Lower leg skin (tissue), 3 donors: Measurements from ENCODE around the gene TRPM1.

Source experiments
- CTCF ChIP-seq, 3 donors: fragments of 450-650 bp; IDR thresholded peaks; one replicate each; pipeline ENCODE4 v1.5.1; 2016; ENCODE audit warnings: antibody characterized with exemption in 3 of 3, mild to moderate bottlenecking in 3 of 3, moderate library complexity in 2 of 3
- POLR2A ChIP-seq, 2 donors: fragments of 450-650 bp; IDR thresholded peaks; one replicate each; pipeline ENCODE4 v1.6.1; 2016 to 2017; ENCODE audit warnings: antibody characterized with exemption in 2 of 2, mild to moderate bottlenecking in 1 of 2, moderate library complexity in 1 of 2

- TF ChIP-seq CTCF (IDR thresholded peaks at IDR 0.05): no peak
- TF ChIP-seq POLR2A (IDR thresholded peaks at IDR 0.05): no peak
Measured at GRCh38 chr15:31078471-31078870, 23.1 kb downstream of the TRPM1 start.
